GM19239 (cell line): ENCODE measurements around the gene CCDC188.

Source experiments
- DNase-seq: peaks from one replicate; pipeline ENCODE4 v3.0.0; 2011; ENCODE audit warnings: low spot score; ENCODE audit not compliant: insufficient read length
- FAIRE-seq: peaks from 2 replicates; lab custom pipeline; 2011; peaks lifted over from hg19 to GRCh38; lab: Jason Lieb, UNC

CCDC188 gene

DNA sequence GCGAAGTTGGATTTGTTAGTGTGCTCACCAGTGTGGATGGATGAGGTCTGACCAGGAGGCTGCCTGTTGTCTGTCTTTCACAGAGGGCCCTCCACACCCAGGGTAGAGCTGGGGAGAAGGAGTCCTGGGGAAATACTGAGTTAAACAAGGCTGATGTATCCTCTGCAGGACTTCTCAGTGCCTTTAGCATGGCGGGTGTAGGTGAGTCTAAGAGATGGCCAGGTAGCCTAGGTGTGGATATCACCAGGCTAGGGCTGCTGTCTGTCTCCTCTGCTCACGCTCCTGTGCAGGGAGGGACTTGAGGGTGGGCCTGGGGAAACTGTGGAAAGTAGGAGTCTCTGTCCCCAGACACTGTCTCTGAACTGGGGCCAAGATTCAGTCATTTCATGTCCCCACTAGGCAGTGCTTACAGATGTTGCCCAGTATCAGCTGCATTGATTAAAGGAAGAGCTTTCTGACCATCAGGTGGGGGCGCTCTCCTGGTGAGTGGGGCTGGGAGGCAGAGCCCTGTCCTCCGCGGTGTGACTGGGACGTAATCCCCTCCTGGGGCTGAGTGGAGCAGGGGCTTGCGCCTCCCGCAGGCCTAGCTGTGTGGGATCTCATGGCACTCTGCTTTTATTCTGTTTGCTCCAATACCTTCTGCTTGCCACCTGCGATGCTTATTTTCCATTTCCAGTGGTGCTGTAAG is 35.5 kb upstream of the CCDC188 start:
- FAIRE-seq (no peak), DNase-seq (no peak)

DNA sequence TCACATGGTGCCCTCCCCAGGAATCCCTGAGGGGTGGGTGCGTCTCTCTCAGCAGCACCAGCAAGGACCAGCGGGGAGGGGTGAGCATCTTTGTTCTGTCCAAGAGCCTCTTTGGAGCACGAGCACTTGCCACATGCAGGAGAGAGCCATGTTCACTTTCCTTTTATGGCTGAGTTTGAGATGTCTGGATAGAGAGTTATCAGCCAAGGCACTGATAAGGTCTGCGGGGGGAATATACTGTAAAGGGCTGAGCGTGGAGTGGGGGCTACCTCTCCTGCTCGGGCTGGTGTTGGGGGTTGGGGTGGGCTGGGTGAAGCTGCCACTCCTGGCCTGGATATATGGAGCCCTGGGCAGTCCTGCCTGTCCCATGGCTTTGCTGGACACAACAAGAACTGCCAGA is 34.9 kb upstream of the CCDC188 start:
- DNase-seq: no peak
- no peak for FAIRE-seq

DNA sequence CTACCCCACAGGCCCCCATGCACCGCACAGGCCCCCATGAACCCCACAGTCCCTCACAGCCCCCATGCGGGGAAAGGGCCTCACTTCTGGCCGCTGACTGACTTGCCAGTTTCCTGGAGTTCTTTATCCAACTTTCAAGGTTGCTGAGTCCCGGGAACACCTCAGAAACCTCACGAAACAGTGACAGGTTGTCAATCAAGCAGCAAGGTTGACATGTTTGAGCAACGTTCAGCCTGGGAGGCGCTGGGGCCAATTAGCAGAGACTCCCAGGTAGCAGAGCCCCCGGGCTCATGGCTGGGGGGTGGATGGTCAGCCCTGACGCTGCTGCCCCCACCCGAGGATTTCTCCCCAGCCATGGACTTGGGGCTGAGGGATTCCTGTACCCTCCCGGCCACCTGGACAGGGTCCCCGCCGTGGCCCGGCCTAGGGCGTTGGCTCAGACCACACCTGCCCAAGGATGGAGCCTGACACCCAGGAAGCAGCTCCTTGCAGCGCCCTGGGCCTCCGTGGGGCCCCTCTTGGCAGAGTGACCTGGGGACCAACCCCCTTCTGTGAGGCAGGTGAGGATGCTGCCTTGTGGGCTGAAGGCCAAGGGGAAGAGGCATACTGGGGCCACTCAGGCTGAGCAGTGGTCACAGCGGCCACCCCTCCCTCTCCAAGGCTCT is 33.8 kb upstream of the CCDC188 start:
- DNase-seq: no peak
- FAIRE-seq: no peak

DNA sequence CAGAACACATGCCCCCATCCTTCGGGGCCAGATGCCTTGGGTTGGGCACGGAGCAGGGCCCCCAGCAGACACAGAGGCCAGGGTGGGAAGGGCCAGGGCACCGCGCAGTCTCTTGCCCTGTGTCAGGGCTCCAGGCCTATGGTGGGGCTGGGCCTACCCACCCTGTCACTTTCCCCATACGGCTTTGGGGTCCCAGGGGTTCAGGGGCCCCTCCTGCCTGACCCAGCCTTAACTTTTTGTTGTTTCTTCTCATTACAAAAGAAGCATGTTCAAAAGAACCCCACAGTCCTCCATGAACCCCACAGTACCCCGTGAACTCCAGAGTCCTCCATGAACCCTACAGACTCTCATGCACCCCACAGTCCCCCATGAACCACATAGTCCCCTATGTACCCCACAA is 33.0 kb upstream of the CCDC188 start:
- FAIRE-seq (no peak), DNase-seq (no peak)

DNA sequence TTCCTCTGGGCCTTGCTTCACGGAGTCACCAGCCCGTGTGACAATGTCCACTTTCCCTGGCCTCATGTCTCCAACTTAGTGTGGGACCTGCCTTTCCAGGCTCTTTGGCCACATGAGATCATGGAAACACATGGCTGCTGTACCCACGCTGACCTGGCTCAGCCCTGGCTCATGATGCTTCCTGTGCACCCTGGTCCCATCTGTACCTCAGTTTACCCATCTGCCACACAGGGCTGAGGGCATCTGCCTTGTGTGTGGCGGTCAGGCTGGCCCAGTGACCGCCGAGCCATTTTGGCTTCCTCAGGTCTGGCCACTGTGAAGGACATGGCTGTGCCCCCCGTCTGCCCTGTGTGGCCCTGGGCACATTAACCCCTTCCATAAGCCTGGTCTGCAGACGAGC is 32.2 kb upstream of the CCDC188 start:
- no peak for FAIRE-seq

DNA sequence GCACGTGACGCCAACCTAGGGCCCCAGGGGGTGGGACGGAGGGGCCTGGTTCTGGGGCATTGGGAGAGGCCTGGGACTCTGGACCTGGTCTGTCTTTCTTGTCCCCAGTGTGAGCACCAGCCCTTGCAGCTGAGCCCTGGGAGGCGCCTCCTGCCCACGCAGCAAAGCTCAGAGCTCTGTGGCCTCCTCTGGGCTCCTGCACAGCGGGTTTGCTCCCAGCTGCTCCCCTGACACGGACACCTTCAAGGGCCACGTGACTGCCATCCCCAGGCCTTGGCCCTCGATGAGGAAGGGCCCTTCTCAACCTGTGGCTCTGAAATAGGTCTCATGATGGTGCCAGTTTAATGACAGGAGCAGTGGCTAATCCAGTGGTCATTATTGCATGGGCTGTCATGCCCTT is 31.5 kb upstream of the CCDC188 start:
- FAIRE-seq (no peak), DNase-seq (no peak)

More for the DNA sequence above, 32.2 kb upstream of the CCDC188 start:
- no peak for DNase-seq

DNA sequence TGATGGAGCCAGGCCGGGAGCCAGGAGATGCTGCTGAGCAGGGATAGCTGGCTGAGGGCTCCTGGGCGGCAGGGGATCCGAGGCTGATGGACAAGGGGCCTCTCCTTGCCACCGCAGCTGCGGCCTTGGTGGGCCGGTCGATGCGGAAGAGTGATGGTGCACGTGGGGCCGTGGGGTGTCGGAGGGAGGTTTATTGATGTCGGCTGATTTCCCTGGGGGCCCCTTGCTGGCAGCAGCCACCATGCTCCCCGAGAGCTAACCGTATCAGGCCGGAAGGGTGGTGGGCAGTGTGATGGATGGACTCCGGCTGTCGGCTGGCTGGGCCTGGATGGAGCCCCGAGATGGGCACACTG is 31.0 kb upstream of the CCDC188 start:
- FAIRE-seq: no peak
- DNase-seq: no peak

DNA sequence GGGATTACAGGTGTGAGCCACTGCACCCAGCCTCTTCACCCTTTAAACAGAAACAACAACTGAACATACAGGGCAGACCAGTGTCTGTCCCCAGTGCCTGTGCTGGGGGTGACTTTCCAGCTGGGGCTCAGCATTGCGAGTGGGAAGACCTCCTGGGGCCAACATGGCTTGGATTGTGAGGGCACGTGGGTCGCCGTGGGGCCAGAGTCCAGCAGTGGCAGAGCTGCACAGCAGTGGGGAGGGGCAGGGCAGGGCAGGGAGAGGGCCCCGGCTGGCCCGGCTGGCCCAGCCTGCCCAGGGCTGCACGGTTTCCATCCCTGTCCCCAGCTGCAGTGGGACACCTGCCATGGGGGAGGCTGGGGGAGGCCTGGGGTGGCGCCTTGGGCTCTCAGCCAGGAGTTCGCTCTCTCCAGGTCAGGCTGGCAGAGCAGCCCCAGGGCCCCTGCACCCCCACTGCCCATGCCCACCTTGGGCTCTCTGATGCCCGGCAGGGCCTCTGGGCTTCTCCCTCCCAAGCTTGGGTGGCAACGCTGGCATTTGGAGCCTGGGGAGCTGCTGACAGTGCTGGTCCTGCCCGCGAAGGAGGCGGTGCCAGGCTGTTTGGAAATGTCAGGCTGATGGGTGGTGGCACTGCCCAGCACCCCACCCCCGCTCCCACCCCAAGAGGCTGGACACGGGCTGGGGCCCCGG is 30.5 kb upstream of the CCDC188 start:
- no peak for DNase-seq

DNA sequence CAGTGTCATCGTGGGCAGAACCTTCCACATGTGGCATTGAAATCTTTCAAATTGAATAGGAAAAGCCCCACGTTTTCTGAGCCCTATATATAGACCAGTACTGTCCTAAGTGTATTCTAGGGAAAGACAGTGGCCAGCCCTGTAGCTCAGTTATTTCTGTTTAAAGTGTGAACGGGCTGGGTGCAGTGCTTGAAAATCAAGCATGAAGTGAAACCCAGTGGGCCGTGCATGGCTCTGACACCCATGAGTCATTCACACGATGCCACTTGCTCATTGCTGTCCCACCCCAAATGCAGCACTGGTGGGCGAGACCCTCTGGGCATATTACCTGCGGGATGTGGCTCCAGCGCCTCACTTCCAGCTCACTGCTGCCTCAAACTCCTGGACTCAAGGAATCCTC is 29.8 kb upstream of the CCDC188 start:
- DNase-seq (no peak), FAIRE-seq (no peak)

More for the DNA sequence above, 30.5 kb upstream of the CCDC188 start:
- no peak for FAIRE-seq

DNA sequence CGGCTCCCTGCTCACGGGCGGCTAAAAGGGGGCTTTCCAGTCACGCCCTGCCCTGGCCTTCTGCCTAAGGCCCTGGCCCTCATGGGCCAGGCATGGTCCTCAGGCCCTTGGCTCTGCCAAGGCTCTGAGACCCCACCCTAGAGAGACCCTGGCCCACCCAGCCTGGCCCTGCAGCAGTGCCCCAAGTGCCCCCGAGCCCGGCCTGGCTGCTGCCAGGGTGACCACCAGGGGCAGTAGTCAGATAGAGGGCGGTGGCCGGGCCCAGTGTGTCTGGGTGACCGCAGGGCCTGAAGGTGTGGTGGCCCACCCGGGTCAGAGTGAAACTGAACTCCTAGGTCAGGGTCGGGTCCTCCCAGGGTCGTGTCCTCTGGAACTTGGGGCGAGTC is 29.4 kb upstream of the CCDC188 start:
- DNase-seq: no peak
- no peak for FAIRE-seq

DNA sequence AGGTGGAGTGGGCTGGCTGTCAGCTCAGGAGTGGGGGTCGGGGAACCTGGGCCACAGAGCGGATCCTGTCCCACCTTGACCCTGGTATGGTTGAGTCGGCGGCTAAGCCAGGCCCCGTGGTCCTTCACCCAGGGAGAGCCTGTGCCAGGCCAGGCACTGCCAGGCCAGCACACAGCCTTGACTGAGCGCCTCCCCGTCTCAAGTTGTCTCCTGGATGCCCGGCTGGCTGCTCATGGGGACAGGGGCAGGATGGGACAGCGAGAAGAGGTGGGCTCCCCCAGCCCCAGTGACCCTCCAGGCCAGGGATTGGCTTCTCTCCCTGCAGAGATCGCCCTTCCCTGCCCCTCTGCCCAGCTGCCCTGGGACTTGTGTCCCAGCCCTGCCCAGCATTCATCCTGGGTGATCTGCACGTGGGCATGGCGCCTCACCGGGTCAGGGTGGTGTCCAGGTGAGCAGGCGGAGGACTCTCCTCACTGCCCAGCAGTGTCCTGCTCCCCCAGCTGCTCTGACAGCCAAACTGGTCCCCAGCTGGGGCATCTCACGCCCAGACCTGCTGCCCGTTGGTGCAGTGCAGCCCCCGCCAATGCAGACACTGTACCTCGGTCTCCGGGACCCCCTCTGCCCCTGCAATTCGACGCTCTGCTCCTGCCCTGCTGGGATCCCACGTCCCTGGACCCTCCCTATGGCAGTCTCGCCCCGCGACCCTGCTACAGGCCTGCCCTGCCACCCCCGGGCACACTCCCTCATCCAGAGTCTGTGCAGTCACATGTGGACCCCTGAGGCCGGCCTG is 28.8 kb upstream of the CCDC188 start:
- no peak for DNase-seq
- no peak for FAIRE-seq

DNA sequence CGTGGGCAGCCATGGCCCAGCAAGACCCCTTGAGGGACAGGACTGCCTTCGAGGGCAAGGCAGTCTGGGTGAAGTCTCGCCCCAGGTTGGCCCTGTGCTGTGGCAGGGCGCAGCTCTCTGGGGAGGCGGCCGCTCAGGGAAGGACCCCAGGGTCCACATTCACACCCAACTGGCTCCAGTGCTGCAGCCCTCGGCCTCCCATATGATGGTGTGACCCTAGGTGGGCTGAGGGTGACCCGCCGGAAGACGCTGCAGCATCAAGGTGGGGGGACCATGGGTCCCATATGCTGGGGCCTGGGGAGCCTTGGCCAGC is 28.0 kb upstream of the CCDC188 start:
- DNase-seq: no peak
- FAIRE-seq: no peak

DNA sequence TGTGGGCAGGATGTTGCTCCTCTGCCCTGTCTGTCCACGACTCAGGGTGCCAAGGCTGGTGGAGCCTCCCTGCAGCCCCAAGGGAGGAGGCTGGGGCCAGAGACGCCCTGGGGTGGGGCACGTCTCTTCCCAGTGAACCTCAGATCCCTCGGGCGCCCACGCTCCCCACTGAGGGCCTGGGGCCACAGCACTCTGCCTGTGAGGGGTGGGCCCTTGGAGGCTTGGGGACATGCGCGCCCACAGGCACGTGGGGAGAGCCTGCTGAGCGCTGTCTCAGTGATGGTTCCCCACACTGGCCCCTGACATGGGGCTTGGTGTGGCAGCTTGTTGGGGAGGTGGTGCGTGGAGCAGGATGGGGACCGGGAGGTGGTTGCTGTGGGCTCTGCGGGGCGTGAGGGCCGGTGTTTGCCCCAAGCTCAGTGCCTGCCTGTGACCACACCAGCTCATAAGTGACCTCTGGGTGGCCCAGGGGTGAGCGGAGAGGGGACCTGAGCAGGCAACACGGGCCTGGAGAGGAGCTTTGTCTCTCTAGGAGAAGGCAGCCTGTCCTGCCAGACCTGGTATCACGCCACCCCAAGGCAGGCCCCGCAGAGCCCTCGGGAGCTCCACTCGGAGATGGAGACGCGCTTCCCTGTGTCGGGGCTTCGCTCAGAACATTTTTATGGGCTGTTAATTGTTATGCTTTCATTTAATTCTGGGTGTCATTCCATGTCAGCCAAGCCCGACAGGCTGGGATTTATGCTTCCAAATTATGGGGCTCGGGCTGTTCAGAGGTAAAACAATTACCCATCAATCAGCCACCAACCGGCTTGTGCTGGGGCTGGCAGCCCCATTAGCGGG is 27.4 kb upstream of the CCDC188 start:
- FAIRE-seq (no peak), DNase-seq (no peak)

DNA sequence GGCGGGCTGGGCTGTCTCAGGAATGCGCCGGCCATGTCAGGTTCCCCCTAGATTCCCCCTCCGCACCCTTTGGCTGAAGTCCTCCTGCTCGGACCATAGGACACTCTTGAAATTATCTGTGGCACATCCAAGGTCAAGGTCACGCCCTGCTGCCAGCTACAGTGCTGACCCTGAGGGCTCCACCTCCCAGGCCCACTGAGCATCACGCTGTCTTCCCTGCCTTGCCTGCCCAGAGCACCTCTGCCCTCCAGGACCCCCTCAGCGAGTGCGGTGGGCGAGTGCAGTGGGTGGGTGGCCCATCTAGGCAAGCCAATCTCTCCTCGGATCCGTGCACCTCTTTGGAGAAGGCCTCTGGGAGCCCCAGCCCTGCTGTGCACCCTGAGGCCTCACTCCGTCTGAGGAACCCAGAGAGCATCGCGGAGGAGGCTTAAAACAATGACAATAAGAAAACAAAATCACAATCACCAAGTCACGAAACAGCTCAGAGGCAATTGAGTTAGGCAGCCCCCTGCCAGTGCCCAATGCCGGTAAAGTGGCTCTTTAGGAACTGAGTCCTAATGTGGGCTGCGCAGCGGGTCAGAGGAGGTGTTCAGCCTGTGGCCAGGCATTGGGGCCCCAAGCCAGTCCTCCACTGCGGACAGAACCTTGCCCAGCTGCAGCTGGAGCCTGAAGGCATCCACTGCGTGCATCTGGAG is 26.5 kb upstream of the CCDC188 start:
- DNase-seq: no peak
- FAIRE-seq: no peak

DNA sequence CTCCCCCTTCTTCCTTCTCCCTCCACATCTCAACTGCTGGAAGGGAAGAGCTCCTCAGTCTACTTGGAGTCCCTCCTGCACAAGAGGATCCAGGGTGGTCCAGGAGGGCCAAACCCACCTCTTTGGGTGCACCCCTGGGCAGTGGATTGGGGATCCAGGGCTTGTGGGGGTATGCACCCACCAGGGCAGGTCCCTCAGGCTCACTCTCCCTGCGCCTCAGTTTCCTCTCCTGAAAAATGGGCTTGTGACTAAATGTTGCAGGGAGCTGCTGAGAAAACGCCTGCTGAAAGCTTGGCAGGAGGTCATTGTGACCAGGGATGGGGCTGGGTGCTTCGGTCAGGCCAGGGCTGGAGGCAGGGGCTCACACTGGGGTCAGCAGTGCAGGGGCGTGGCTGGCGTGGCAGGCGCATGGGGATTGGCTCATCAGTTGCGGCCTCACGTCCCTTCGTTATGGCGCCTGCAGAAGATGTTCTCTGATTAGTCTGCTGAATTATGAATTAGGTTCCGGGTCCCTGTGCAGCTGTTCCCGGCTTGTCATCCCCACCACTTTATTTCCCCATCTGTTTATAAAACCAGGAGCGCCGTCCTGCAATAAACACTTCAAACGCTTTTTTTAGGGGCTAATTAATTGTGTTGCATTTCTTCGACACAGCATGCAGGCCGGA is 25.7 kb upstream of the CCDC188 start:
- DNase-seq (no peak), FAIRE-seq (no peak)

DNA sequence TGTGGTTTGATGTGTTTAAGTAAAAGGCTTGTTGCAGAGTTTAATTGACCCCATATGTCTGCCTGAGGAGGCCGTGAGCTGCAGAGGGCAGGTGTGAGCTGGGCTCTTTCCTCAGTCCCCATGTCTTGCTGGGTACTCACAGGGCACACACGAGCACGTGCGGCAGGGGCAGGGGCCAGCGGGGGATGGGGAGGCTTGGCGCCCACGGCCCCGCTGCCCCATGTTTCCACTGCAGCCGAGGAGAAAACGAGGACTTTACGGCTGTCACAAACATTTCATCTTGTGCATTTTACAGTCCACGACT is 24.7 kb upstream of the CCDC188 start:
- FAIRE-seq: no peak
- DNase-seq: no peak

DNA sequence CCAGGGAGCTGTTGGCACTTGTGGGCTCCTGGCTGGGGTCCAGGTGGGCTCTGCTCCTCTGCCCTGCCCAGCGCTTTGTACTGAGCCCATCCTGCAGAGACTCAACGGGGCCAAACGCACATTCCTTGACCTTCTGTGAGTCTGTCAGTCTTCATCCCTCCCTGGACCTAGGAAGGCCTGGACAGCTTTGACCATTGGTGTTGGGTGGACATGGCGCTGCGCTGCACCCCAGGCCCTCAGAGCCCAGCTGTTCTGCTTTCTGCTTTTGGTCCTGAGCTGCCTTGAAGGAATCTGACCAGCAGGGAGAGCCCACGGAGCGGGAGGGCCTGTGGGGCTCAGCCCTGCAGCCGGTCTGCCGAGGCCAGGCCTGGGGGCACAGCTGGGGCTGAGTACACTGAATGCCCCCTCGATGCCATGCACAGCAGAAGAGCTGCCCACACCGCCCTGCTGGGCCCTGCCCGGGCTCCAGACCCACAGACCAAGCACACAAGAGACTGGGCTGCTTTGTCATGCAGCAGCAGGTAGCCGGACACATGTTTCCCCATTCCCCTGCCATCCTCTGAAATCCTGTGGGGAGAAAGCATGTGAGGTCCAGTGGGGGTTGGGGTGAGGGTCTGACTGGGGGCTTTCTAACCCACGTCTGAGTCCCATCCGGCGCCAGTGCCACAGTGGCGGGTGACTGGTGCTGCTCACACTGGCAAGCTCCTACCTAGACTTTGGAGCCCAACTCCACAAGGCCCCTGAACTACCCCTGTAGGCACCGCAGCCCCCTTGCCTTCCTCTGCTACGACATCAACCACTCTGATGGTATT is 24.1 kb upstream of the CCDC188 start:
- FAIRE-seq (no peak), DNase-seq (no peak)

DNA sequence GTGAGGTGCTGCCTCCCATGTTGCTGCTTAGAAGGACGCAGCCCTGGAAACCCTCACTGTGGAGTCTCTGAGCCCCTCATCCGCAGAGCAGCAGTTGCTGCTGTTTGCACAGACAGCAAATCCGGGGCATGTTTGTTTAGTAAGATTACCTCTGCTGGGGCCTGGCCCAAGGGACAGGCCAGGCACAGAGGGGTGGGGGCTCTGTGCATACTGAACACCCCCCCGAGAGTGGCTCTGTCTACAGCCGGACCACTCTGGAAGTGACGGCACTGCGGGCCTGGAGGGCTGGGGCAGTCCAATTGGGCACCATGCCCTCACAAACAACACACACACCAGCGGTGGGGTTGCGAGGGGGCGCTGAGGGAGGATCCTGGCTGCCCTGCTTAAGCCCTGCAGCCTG is 22.9 kb upstream of the CCDC188 start:
- no peak for DNase-seq

DNA sequence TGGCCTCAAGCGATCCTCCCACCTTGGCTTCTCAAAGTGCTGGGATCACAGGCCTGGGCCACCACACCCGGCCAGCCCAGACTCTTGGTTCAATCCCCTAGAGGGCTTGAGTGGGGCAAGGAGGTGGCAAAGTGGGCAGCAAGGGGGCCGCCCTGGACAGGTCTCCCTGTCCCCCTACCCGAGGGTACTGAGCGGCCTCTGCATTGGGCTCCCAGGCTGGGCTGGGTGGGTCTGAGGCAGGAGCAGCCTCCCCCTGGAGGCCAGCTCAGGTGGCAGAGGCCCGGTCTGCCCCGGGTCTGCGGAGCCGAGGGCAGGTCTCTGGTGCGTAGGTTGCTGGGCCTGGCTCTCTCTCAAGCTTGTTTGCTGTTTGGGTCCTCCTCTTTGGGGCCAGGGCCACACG is 22.4 kb upstream of the CCDC188 start:
- FAIRE-seq (no peak), DNase-seq (no peak)

More for the DNA sequence above, 22.9 kb upstream of the CCDC188 start:
- FAIRE-seq: no peak
